GM18907 (cell line): ENCODE data around the gene OR1J2.
"Not testable (repeated sequence)": the region's sequence is repeated elsewhere in the genome, so short reads cannot be mapped to it uniquely, and the experiment has no call there.

ENCODE experiments used
- ATAC-seq: cut with Tn5 transposase; IDR thresholded peaks from one replicate; pipeline ENCODE4 v1.9.1; 2021; ENCODE audit warnings: mild to moderate bottlenecking, moderate library complexity; ENCODE audit not compliant: unreplicated experiment

OR1J2 gene

DNA sequence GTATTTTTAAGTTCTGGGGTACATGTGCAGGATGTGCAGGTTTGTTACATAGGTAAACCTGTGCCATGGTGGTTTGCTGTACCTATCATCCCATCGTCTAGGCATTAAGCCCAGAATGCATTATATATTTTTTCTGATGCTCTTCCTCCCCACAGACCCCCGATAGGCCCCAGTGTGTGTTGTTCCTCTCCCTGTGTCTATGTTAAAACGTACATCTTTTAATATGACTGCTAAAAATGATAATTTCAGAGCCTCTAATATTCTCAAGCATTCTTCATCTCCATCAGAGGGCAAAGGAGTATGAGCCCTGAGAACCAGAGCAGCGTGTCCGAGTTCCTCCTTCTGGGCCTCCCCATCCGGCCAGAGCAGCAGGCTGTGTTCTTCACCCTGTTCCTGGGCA lies at the start of gene OR1J2:
TSS of gene OR1J2 (plus strand) at position 301 of the 400 bp plus-strand sequence. CDS start at position 301, 0 bp downstream.
- ATAC-seq = no peak

GRCh38 chr9:122463828-122464632 lies 46.6 kb upstream of the OR1J2 start:
- peak; percentile 61 for ATAC-seq

DNA sequence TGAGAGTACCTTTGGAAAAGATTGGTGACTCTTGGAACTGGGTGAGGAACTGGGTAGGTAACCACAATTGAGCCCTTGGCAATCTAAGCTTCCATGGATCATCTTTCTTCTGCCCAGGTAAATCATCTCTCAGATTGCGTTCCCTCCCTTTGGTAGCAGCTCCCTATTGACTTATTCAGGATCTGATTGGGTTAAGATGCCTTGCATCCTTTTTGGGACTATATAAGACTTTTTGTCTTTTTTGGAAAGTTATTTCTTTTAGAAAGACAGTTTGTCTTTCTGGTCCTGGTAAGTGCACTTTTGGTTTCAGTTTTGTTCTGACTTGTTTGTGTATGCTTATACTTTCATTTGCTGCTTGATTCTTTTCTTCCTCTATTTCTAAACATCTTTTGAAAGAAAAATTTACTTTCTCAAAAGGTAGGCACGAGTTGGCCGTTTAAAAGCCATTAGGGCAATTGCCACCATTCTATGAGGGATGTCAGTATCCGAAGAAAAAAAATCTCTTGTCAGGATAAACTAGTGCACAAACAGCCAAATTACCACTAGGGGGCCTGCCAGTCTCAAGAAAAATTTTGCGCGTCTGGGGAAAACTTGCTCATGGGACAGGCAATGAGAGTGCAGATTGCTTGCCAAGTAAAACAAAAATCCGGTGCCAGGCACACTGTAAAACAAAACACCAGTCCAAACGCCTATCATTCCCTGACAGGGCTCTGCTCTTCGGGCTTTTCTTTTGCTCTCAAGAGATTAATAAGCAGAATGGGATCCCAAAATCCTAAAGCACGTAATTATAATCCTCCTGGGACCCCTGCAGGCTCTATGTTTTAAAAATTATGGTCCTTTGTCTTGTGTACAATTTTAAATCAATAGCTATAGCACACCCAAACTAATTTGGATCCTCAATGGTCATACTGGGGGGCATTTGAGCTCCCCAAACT lies 45.7 kb upstream of the OR1J2 start:
- peak; percentile 76 for ATAC-seq

- ATAC-seq = no peak
Measured at GRCh38 chr9:122466456-122466855, 44.1 kb upstream of the OR1J2 start.

- no peak for ATAC-seq
Measured at GRCh38 chr9:122468735-122469134, 41.9 kb upstream of the OR1J2 start.

- ATAC-seq = no peak
Measured at GRCh38 chr9:122474561-122474960, 36.0 kb upstream of the OR1J2 start.

DNA sequence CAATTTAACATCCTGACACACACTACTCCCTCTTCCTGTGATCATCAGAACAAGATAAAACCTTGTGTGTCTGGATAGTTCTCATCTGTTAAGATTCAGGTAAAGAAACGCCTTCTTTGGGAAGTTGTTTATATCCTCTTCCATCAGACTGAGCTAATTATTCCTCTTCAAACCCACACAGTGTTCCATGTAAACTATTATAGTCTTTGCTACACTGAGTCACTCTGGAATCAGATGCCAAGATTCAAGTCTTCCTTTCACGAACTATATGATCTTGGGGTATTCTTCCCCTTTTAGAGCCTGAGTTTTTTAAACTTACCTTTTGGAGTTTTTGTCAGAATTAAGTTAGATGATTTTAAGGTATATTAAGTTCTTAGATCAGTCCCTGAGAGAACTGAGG lies 34.9 kb upstream of the OR1J2 start:
- no peak for ATAC-seq

DNA sequence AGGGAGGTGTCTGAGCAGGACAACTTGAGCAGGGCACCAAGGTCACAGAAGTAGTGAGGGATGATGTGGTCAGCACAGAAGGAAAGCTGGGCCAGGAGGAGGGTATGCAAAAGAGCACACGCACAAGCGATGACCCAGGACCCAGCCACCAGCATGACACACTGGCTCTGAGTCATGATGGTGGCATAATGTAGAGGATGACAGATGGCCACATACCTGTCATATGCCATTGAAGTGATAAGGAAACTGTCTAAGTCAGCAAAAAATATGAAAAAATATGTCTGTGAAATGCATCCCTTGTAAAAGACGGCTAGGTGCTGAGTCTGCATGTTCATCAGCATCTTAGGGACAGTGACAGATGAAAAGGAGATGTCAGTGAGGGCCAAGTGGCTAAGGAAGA lies 33.3 kb upstream of the OR1J2 start:
- no peak for ATAC-seq

DNA sequence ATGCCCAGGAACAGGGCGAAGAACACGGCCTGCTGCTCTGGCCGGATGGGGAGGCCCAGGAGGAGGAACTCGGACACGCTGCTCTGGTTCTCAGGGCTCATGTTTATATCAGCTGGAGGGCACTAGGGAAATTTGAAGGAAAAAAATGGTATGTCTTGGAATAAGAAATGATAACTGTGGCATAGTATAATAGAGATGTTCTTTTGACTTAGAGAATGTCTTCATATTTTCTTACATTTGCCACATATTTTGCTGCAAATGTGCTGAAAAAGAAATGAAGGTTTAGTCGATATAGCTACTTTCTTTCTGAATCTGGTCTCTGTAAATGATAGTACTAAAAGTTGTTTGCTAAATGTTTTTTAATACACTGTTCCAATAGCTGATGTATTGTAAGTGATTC lies 32.8 kb upstream of the OR1J2 start, which contains the start of gene OR1J1:
TSS of gene OR1J1 (minus strand) at position 101 of the 400 bp plus-strand sequence. CDS start at position 101, 0 bp downstream.
- no peak for ATAC-seq

DNA sequence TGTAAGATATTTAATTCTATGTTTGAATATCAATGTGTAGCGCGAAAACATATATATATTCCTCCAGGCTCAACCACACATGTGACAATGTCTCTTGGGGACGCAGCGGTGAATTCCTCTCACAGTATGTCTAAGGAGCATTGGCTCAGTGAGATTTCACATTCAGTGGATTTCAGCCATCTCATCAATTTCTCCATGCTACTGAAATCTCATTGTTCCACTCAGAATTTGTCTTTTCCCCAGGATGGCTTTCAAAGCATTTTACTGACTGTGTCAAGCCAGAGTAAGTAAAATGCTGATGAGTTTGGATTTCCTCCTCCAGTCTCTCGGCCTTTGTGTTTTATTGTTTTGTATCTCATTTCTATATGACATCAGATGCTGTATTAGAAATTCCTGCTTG lies 31.5 kb upstream of the OR1J2 start:
- no peak for ATAC-seq

DNA sequence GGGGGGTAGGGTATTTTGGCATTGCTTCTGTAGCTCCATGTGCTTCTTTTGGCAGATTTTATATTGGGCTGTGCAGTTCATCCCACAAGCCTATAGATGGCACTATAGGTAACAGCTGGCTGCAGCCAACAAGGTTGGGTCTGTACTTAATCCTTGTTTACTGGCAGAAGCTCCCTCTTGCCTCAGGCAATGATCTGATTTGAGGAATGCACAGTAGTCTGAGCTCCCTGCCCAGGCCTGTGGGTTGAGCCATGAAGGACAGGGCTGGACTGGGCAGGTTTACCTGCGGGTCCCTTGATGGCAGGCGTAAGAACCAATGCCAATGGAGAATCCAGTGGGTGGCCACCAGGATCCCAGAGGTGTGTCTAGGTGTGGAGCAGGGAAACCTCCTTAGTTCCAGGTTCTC lies 11.7 kb upstream of the OR1J2 start:
- ATAC-seq = no peak

DNA sequence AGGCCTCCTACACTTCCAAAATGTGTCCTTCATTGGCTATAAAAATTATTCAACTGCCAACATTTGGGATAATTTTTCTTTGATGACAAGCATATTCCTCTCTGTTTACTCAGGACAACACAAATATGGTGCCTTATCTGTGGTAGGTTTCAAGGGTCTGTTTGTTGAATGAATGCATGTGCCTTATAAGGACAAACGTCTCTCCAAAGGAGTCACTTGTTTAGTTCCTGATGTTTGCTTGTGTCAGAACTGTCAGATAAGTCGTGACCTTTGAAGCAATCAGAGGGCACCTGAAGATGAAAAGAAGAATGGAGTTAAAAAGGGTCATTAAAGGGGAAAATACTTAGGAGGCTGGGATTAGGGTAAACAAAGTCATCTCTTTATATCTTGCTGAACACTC lies 3.6 kb upstream of the OR1J2 start:
- no peak for ATAC-seq

GRCh38 chr9:122518226-122518625 lies 7.6 kb downstream of the OR1J2 start:
- no peak for ATAC-seq

DNA sequence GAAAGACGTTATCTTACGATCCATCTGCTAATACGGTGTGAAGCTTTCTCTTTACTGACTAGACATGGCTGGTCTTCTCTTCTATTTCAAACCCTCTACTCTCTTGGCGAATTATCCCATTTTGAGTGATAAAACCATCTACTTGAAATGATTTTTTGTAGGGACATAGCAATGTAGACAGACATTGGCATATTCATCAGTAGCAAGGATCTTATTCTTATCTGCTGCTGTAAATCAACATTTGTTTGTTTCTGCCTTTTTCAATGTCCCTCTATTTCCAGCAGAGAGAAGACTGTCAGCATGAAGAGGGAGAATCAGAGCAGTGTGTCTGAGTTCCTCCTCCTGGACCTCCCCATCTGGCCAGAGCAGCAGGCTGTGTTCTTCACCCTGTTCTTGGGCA lies 8.2 kb downstream of the OR1J2 start, which contains the start of gene OR1J4:
TSS of gene OR1J4 (plus strand) at position 301 of the 400 bp plus-strand sequence. CDS start at position 301, 0 bp downstream.
- ATAC-seq = no peak

- ATAC-seq = no peak
Measured at GRCh38 chr9:122519376-122519775, 8.8 kb downstream of the OR1J2 start.

DNA sequence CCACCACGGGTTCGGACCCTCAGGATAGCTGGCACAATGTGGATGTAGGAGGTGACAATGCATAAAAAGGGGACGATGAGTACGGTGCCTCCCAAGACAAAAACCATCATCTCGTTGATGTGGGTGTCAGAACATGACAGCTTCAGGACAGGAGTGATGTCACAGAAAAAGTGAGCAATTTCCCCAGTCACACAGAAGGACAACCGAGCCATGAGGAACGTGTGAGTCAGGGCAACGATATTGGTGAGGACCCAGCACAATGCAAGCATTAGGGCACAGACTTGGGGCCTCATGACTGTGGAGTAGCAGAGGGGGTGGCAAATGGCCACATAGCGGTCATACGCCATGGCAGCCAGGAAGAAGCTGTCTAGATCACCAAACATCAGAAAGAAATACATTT lies 16.0 kb downstream of the OR1J2 start:
- ATAC-seq = no peak

DNA sequence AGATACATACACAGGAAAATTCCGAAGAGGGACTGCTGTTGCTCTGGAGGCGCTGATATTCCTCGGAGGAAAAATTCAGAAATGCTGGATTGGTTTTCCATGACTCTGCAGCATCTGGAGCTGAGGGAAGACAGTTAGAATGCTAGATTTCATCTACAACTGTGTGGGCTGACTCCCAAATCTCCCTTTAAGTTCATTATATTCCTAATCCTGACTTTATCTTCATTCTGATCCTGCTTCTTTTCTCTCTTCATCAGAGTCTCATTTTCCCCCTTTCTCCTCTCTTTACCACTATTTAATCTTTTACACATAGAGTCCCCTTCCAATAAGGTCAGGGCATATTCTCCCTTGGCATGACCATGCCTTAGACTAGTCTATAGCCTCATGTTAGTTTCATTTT lies 16.6 kb downstream of the OR1J2 start, which contains the start of gene OR1N1:
TSS of gene OR1N1 (minus strand) at position 101 of the 400 bp plus-strand sequence. CDS start at position 101, 0 bp downstream.
- no peak for ATAC-seq

GRCh38 chr9:122531157-122531556 lies 20.6 kb downstream of the OR1J2 start:
- not testable (repeated sequence) for ATAC-seq

- ATAC-seq = no peak
Measured at GRCh38 chr9:122536134-122536533, 25.5 kb downstream of the OR1J2 start.

DNA sequence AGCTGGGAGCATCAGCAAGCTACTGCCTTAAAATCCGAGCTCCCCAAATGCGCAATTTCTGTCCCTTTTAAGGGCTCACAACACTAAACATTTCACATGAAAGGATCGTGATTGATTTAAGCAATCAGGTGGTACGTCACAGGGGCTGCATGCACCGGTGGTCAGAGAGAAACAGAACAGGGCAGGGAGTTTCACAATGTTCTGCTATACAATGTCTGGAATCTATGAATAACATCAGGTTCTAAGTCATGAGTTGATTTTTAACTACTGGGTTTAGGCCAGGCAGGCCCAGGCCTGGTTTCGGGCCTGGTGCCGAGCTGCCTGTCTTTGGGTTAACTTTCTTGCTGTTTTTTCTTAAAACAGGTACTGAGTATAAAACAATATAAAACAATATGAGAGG lies 26.5 kb downstream of the OR1J2 start:
- not testable (repeated sequence) for ATAC-seq

DNA sequence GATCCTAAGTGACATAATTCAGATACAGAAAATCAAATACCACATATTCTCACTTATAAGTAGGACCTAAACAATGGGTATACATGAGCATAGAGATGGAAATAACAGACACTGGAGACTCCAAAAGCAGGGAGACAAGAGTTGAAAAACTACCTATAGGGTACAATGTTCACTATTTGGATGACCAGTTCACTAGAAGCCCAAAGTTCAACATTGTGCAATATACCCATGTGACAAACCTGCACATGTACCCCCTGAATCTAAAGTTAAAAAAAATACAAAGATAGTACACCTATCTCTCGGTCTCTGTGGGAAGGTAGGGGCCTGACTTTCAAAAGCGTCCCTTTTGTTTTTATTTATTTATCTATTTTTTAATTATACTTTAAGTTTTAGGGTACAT lies 28.2 kb downstream of the OR1J2 start:
- no peak for ATAC-seq
